Measurements from ENCODE around the gene TAGLN2.

Gene TAGLN2

DNA sequence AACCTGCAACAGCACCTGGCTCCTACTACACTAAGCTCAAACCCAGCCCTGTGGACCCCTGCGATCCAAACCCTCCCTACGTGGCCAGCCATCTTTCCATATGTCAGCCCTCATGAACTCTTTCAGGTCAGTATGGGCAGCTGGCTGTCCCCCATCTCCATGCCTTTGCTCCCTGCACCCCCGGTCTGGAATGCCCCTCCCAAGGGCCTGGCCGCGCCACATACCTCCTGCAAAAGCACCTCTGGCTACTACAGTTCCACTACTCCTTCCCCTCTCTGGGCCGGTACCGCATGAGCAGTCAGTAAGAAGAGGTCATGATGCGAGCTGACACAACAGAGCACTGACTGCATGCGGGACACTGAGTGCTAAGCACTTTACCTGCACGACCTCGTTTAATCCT, 10.0 kb upstream of the TAGLN2 start:
- no peak for DNase-seq (ENCODE audit: low read depth)

DNA sequence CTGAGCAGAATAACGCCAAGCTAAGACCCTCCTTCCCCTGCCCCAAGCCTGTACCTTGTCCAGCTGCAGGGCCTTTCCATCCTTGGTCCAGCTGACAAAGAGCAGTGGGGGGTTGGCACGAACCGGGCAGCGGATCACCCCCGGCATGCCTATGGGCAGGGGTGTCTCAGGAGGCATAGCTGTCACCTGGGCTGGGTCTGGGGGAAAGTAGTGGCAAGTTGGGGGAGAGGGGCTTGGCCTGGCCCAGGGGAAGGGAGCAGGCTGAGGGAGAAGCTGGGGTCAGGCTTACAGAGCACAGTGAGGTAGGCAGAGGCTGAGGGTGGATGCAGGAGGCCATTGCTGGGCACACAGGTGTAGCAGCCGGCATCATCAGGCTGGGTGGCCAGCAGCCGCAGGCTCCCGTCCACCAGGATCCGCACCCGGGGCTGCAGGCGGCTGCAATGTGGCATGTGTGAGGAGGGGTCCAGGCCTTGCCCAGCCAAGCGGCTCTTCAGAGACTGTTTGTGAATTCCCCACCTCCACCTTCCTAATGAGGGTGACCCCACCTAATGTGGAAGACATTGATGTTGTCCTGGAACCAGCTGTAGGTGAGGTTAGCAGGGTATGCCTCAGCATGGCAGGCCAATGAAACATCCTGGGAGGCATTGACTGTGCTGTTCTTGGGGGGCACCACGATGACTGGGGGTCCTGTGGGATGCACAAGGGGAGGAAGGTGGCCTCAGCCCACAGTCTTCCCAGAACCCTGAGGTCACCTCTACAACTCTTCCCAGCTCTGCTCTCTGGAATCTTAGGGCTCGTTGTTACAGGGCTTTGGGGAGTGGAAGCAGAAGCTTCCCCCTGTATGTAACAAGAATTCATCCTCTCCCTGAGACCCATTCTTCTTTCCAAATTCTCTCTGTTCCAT, 9.1 kb upstream of the TAGLN2 start:
- DNase-seq (ENCODE audit: low read depth): no peak

DNA sequence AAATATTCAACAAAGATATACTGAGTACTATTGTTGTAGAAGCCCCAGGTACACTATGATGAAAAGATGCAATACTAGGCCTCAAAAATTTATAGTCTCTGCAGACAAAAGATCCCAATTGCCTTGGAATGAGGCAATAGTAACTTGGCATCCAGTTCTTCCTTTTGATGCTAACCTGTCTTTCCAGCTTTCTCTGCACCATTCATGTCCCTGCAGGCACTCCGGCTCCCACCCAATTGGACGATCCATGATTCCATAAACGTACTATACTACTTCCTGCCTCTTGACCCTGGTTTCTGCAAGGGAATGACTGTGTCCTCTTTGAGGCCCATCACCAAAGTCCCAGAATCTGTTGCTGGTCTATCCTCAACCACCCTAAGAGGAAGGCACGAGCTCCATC, 8.0 kb upstream of the TAGLN2 start:
- no peak for DNase-seq (ENCODE audit: low read depth)

DNA sequence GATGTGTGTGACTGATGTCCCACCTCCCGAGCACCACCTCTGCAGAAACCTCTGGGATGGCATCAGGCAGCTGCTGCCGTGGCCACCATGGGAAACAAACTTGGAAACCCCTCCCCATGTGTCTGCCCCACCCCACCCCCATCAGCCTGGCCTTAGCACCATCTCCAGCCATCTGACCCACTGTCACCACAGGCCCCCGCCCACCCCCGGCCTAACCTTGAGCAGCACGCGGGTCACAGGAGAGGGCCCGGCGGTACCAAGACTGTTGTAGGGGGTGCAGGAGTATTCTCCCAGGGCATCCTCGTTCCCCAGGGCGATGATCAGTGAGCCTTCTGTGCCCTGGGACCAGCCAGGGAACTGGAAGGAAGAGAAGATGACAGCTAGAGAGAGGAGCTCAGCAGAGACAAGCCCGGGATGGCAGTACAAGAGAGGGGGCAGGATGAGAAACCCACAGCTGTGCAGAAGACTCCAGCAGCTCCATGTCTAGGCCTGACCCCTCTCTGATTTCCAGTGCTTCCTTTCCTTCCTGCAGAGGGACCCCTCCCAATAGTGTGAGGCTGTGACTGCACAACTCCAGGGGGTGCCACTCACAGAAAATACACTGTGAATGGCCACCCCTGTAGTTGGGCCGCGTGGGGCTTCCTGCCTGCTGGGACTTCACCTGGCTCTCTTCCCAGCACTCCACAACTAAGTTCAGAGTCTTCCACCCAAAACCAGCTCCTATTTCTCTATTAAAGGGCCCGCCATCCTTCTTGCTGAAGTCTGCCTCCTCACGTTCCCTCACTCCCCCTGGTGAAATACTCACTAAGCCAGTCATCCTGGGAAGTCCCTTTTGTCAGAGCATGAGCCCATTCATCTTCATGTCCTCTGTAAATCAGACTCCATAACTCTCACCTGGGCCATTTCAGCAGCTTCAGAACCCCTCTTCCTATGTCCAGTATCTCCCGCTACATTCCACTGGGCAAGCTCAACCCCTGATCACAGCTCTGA, 7.3 kb upstream of the TAGLN2 start:
- DNase-seq (ENCODE audit: low read depth): no peak

DNA sequence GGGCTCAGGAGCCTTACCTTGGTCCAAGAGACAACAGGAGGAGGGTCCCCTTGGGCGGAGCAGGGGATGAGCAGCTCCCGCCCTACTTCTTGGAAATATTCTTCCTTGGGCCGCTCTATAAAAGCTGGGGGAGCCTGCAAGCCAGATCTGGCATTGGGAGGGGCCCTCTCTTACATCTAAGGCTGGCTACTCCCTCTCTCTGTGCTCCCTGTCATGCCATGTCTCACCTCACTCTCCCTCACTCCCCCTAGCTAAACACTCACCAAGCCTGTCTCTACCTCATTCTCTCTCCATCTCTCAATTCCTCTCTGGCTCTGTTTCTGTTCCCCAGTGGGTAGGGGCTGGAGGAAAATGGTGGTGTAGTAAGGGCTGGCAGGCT, 6.5 kb upstream of the TAGLN2 start:
- DNase-seq (ENCODE audit: low read depth): no peak

DNA sequence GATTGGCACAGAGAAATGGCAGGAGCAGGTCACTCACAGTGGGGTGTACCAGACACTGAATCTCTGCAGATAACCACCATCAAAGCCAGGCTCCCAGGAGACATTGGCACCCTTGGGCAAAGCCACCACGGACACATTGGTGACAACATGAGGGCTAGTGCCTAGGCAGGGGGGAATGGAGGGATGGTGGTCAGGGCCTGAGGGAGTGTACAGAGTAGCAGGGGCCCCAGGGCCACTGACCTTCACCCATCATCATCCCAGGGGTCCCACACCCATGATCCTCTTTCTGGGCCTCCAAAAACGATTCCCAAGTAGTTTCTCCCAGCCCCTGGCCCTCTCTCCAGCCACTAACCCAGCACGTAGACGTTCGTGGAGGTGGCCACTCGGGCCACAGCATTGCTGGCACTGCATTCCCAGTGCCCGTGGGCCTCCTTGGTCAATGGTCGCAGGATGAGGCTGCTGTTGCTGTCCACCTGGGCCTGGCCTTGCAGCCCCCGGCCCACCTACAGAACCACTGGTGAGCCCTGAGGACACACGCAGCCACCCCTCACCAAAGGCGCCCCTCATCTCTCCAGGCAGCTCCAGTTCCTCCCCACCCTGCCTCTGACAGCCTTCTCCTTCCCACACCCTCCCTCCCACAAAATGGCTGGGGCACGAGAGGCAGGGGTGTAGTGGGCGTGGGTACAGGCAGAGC, 5.9 kb upstream of the TAGLN2 start:
- DNase-seq (ENCODE audit: low read depth): no peak

DNA sequence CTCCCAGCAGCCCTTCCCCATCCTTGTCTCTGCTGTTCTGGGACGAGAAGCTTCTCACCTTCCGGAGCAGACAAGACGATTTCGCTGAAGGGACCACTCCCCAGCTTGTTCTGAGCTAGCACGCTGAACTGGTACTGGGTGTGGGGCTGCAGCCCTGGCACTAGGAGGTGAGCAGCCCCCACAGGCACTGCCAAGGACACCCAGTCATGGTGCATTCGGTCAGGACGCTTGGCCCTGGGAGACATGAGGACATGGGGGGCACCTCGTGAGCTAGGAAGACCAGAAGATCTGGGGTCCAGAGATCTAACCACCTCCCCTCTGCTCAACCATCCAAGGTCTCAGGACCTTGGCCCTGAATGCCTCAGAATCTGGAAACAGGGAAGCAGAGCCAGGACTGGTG, 5.3 kb upstream of the TAGLN2 start:
- no peak for DNase-seq (ENCODE audit: low read depth)

DNA sequence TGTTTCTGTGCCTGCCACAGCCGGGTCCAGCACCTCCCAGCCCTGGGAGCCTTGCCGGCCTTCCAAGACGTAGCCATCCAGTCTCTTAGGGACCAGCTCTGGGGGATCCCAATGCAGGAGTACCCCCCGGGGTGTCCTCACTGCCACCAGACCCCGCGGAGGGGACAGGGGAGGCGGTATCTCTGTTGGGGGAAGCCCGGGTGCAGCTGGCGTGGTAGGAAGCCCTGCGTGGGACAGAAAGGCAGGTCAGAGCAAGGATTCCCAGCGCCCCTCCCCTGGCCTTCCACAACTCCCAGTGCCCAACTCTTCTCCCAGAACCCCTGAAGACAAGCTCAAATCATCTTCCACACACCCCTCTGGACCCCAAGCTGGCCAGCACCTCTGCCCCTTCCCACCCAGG, 4.9 kb upstream of the TAGLN2 start:
- DNase-seq (ENCODE audit: low read depth): no peak

DNA sequence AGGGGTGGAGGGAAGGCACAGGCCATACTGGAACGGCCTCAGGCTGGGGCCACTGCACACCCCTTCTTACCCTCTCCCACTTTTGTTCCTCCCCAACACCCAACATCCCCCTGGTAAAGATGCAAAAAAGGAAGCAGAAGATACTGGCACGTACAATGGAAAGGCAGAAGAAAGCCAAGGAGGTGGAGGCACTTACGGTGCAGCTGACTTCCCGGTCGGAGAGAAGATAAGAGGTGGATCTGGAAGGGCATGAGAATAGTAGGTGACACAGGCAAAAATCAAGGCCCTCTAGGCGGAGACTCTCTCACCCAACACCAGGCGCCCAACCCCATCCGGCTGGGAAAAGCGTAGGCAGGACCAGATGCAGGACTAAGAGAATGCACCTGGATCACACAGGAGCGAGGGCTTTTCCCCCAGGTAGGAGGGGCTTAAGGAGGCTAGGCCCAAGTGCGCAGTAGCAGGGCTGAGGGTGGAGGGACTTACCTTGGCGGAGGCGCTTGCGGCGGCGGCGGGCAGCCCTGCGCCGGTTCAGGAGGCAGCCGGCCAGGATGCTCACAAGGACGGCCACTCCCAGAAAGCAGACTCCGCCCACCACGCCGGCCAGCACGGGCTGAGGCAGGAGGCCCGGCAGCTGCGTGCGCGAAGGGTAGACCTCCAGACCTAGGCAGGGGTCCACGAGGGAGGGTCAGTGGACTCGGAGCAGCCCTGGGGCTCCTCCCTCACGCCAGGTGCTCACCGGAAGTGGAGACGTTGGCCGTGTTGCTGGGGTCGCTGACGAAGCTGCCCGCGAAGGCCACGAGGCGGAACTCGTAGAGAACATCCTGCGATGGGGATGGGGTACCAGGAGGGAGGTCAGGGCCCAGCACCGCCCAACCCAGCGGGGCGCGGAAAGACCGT, 4.1 kb upstream of the TAGLN2 start:
- DNase-seq (ENCODE audit: low read depth): no peak

DNA sequence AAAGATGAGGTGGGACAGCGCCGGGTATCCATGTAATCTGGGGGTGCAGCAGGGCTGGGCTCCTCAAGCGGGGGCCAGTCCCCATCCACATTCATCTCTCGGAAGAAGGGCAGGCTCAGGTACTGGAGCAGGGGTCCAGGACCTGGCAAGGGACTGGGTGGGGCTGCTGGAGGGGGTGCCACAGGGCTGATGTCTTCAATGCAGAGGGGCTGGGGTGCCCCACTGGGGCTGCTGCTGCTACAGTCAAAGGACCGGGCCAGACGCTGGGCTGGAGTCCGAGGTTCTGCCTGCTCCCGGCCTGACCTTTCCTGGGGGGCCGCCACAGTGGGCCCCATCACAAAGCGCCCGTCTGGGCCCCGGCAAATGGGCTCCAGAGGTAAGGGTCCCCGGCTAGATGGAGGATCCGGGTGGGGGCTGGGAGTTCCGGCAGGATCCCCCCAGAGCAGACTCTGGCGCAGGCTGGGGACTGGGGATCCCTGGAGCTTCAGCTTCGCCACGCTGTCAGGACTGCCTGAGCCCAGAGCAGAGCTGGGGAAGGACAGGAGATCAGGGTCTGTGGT, 3.3 kb upstream of the TAGLN2 start:
- no peak for DNase-seq (ENCODE audit: low read depth)

DNA sequence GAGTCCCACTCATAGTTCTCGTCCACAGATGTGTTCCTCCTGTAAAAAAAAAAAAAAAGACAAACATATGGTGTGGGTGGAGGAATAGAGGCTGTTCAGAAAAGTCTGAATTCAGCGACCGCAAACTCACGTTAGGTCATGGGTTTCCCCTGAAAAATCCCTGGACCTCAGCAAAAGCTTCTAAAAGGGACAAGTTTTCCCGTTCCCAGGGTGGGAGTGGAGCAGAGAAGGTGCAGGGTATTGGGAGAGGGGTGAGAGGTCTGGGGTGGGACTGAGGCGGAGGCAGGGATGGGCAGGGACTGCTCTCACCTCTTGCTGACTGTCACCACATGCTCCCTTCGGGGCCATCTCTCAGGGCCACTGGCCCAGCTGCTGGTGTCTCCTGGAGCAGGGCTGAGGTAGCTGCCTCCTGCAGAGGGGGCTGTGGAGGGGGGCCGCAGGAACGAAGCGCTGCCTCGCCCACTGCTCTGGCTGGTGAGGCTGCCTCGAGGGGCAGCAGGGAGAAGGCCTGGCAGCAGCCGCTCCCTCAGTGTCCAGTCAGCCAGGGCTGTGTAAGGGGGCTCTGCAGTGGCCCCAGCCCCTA, 2.6 kb upstream of the TAGLN2 start:
- no peak for DNase-seq (ENCODE audit: low read depth)

DNA sequence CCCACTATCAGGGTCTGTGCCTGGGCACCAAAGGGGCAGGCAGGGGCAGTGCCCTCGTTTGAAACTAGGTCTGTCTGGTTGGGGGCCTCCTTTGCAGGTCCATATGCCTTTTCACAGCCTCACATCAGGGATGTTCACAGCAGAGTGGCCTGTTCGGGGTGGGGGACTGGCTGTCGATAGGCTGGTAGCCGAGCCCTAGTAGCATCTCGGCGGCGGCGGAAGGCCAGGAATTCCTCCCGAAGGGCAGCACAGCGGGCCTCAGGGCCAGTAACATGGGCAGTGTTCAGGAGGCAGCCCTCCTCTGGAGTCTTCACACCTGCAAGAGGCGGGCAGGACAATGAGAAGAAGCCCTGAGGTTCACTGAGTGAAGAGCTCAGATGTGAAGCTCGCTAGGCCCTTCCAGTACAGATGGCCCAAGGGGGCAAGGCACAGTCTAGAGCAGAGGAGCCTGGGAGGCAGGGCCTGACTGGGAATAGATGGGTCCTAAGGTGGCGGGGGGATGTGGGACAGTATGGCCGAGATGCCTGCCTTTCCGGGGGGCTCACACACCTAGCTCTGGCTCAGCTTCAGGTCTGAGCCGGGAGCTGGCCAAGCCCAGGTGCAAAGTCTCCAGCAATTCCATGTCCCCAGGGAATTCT, 2.0 kb upstream of the TAGLN2 start:
- DNase-seq (ENCODE audit: low read depth): no peak

DNA sequence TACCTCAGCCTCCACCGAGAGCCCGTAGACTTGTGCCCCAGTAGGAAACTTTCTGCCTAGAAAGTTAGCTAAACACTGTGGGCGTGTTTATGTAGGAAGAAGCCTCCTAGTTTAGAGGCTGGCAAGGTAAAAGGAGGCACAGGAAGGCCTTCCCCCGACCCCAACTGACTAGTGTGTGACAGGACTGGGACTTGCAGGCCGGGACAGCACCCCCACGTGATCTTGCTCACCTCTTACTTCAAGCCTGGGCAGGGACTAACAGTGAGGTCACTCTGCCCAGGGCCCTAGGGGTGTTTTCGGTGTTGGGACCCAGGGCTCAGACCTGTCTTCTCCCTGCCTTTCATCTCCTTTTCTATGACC, 392 bp upstream of the TAGLN2 start:
- no peak for DNase-seq (ENCODE audit: low read depth)

DNA sequence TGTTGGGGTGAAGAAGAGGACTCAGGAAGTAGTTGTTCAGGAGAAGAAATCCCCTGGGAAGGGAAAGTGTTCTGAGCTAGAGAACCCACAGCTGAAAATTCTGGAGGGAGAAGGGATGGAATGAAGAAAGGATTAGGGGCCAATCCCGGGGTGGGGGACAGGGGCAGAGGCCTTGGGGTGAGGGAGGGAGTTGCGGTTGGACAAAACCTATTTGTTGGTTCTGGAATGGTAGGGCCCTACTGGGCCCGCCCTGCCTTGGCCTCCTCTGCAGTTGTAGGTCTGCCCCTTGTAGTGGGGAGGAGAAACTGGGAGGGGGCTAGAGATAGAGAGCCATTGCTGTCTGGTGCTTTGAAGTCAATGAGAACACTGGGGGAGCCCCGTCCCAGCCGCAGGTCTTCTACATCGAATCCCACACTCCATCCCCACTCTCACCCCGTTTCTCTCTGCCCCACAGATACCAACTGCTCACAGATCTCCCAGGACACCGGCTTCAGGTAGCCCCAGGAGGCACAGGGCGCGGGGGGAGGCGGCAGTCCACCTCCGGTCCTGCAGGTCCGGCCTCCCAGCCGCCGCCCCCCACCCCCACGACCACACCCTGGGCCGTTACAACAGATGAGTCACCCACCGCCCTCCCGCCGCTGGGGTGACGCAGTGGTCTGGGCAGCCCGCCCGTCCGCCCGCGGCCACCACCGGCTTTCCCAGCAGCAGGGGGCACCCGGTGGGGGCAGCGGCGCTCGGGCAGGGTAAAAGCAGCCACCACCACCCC, 1.1 kb downstream of the TAGLN2 start:
- DNase-seq (ENCODE audit: low read depth): no peak

DNA sequence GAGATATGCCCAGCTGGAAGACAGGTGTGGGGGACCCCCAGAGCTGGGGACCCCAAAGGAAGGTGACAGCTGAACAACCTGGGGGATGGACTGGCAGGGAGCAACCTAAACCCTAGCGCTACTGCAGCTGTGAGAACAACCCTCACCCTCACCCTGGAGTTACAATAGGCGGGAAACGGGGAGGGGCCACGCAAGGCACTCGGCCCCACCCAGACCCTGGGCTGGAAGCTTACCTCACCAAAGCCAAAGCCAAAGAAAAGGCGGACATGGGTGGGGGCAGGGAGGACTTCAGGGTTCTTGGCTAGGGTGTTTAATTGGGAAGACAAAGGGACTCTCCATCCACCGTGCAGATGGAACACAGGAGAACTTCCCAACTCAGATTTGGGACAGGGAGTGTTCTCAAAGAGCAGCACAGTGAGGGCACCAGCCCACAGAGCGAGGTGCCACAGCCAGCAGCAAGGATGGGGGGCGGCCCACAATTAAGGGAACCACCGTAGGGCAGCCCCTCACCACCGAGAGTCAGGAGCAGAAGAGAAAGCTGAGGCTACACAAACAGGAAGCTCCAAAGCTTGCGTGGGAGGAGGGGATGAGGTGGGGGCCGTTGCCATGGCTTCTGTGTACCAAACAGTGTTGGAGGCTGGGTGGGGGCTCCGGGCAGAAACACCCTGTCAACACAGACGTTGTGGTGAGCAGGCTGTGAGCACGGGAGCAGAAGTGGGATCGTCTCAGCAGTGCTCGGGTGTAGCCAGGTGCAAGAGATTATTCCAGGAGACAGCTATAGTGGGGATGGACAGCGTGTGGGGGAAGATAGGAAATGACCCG, 1.9 kb downstream of the TAGLN2 start:
- peak; percentile 67 for DNase-seq (ENCODE audit: low read depth)

DNA sequence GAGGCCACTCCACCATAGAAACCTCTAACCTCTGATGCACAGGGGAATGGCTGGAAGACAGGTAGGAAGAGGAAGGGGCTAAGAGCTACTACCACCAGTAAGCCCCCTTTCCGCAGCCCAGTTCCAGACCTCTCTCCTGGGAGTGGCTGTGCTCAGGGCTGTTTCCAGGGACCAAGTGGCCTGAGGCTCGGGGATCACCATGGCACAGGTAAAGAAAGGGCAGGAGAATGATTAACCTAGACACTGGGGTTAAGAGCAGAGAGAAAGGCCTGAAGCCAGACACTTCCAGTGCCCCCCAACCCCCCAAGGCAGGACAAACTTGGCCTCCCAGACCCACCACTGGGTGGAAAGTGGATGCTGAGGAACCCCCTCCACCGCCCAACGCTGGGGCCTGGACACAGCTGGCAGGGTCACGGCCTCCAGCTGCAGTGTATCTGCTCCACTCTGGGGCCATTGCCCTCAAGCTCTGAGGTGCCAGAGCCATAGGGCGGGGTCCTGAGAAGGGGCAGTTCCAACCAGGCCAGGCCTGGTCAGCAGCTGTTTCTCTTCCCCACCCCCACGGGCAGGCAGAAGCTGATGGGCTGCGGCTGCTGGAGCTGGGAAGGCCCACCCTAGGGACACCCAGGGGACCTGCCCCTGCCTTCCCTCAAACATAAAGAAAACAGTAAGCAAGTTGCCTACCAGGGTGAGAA, 2.6 kb downstream of the TAGLN2 start:
- no peak for DNase-seq (ENCODE audit: low read depth)

DNA sequence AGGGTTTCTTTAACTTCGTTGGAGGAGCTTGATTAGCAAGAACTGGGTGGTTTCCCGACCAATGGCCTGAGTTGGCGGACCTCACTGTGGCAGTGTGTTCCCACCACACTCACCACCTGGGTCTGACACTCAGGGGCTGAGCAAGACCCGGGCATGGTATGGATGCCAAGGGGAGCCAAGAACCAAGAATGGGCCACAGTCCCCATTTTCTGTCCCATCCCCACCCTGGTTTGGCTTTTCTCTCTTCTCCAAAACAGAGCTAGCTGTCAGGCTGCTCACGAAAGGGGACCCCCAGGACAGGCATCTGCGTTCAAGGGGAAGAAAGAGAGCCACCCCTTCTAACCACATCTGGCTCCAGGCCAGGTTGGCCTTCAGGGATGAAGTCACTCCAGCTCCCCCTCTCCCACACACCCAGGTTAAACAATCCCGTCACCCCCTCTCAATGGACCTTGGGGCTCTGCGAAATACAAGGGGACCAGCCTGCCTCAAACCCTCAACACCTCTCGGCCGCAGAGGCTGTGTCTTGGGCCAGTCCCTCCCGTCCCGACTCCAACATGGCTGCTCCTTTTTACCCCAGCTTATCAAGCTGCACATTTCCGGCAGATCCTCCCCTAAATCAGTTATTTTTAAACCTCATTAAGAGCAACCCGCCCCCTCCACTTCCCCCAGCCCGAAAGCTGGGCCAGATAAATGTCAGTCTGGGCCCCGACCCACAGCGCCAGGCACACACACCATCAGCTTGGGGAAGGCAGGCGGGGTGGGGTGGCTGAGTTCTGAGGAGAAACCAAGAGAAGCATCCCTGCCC, 3.4 kb downstream of the TAGLN2 start:
- no peak for DNase-seq (ENCODE audit: low read depth)

Measured in non-pigmented ciliary epithelial cell (primary cell).